Stimulated activated CD8-positive, alpha-beta memory T cell treated with anti-CD3 and anti-CD28 coated beads, Interleukin-4, amount 100 ng/mL, for 48 hours (primary cell): ENCODE measurements around the gene NXPH4.

ENCODE experiments used
- DNase-seq: peaks from one replicate; pipeline ENCODE4 v3.0.0-alpha.2; 2020

NXPH4 gene

GRCh38 chr12:57216014-57216911, at the start of gene NXPH4:
NXPH4 (plus strand) TSS chr12:57216794; CDS start chr12:57216970, 176 bp downstream.
- peak; percentile 66 for DNase-seq

- DNase-seq, result peak; percentile 61
These were observed 49.6 kb upstream of the NXPH4 start for GRCh38 chr12:57166971-57167371.

- DNase-seq, result no peak
These were observed 48.5 kb upstream of the NXPH4 start for GRCh38 chr12:57168058-57168457.

GRCh38 chr12:57169046-57169795, 47.4 kb upstream of the NXPH4 start:
- no peak for DNase-seq

- no peak for DNase-seq
These were observed 46.6 kb upstream of the NXPH4 start for GRCh38 chr12:57169969-57170368.

- DNase-seq, result no peak
These were observed 46.2 kb upstream of the NXPH4 start for GRCh38 chr12:57170408-57170807.

- no peak for DNase-seq
These were observed 45.7 kb upstream of the NXPH4 start for GRCh38 chr12:57170927-57171326.

GRCh38 chr12:57171668-57172067, 44.9 kb upstream of the NXPH4 start:
- DNase-seq, result no peak

GRCh38 chr12:57173089-57173488, 43.5 kb upstream of the NXPH4 start:
- peak; percentile 50 for DNase-seq

- no peak for DNase-seq
These were observed 42.9 kb upstream of the NXPH4 start for GRCh38 chr12:57173683-57174082.

GRCh38 chr12:57175428-57176138, 41.0 kb upstream of the NXPH4 start:
- DNase-seq, result peak; percentile 86

GRCh38 chr12:57176139-57176477, 40.5 kb upstream of the NXPH4 start:
- no peak for DNase-seq

- DNase-seq, result no peak
These were observed 39.7 kb upstream of the NXPH4 start for GRCh38 chr12:57176846-57177245.

GRCh38 chr12:57177354-57177753, 39.2 kb upstream of the NXPH4 start:
- no peak for DNase-seq

- no peak for DNase-seq
These were observed 38.4 kb upstream of the NXPH4 start for GRCh38 chr12:57178213-57178612.

- DNase-seq, result no peak
These were observed 37.1 kb upstream of the NXPH4 start for GRCh38 chr12:57179331-57180086.

- no peak for DNase-seq
These were observed 36.1 kb upstream of the NXPH4 start for GRCh38 chr12:57180321-57180989.

- no peak for DNase-seq
These were observed 35.5 kb upstream of the NXPH4 start for GRCh38 chr12:57181072-57181471.

- no peak for DNase-seq
These were observed 34.9 kb upstream of the NXPH4 start for GRCh38 chr12:57181561-57182155.

- peak; percentile 92 for DNase-seq
These were observed 33.5 kb upstream of the NXPH4 start for GRCh38 chr12:57182918-57183575.
